ENCODE data around the gene PICK1. TPM values are rescaled to one million over a fixed set of nuclear protein-coding genes. Genes with fewer than 3 reads are reported as not detected.
"Not testable (repeated sequence)": the region's sequence is repeated elsewhere in the genome, so short reads cannot be mapped to it uniquely, and the experiment has no call there.

PICK1 gene
- total and polyA plus RNA-seq, 4 donors: 5.8 to 25.8 (median 13.1) TPM

DNA sequence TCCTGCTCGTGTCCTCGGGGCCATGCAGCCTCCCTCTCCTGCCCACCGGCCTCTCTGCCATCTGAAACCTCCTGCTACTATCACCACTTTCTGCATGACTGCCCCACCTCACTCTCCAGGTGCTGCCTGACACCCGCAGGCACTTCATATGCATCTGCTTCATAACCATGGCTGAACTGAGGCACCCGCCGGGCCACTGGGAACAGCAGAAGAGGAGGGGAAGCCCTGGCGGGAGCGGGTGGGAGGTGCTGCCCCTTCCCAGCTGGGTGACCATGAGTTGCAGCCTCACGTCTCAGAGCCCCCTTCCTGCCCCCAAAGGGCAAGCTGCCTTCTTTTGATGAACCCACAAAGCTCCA is 21.7 kb upstream of the PICK1 start:
- no peaks in the 10 kb centered on the region for H3K9me3 ChIP-seq (ENCODE audit: control insufficient read depth in 4 of 4, low read length in 3 of 4)
- 89% methylated on average over 9 of the region's 9 CpGs for WGBS
- TF ChIP-seq YY1 (IDR thresholded peaks at IDR 0.05) (no peak), RXRA (IDR thresholded peaks at IDR 0.05) (no peak), HNF4A (conservative IDR thresholded peaks at IDR 0.05) (no peak), GABPA (IDR thresholded peaks at IDR 0.05 in 1 of 2, conservative IDR thresholded peaks at IDR 0.05 in 1 of 2) (no peak), FOXA1 (IDR thresholded peaks at IDR 0.05) (no peak), RAD21 (IDR thresholded peaks at IDR 0.05) (no peak), FOXA2 (IDR thresholded peaks at IDR 0.05) (no peak), ZBTB33 (IDR thresholded peaks at IDR 0.05) (no peak)
- peaks cover 0 to 4% (median under 1%) of the 10 kb centered on the region in 4 donors for H3K4me1 ChIP-seq (ENCODE audit: control insufficient read depth in 4 of 4, insufficient read depth in 4 of 4, low read length in 3 of 4)
- H3K27ac ChIP-seq (ENCODE audit: low read depth in 1 of 2, low read length in 2 of 2): no peak overlapping the region
- no peaks in the 10 kb centered on the region for H3K27me3 ChIP-seq (ENCODE audit: control insufficient read depth in 4 of 4, insufficient read depth in 4 of 4, low read length in 3 of 4)
- no peak overlapping the region for H3K4me3 ChIP-seq (ENCODE audit: low read depth in 1 of 3, low read length in 3 of 3)
- H3K9ac ChIP-seq (ENCODE audit: low read depth in 1 of 2, low read length in 2 of 2): no peak overlapping the region
- no peaks in the 10 kb centered on the region for H3K36me3 ChIP-seq (ENCODE audit: control insufficient read depth in 4 of 4, insufficient read depth in 3 of 4, low read depth in 1 of 4, low read length in 3 of 4)
- no peak for DNase-seq (ENCODE audit: low spot score)

DNA sequence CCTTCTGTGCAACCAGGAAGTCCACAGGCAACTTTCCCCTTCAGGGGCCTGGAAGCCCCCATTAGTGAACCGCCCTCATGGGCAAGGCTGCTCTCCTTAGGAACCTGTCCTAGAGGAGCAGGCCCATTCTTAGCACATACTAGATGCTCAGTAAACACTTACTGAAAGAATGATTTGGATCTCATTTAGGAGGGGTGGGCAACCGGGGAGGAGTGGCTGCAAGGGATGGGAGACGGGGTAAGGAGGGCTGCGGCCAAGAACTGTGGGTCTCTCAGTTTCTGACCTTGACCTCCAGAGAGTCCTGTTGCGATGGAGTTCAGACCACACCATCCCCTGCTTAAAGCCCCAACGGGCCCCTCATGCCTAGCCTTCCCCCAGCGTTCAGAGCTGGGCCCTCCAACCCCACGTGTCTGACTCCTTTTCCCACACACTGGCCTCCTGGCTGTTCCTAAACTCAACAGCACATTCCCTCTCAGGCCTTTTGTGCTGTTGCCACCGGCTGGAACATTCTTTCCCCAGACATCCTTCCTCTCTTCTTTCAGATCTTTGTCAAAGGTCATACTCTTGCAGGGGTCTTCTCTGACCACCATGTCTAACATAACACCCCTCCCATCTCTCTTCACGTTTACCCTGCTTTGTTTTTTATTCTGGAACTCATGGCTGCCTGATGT is 20.7 kb upstream of the PICK1 start:
- no peaks in the 10 kb centered on the region for H3K9me3 ChIP-seq (ENCODE audit: control insufficient read depth in 4 of 4, low read length in 3 of 4)
- 86% methylated on average over 10 of the region's 10 CpGs for WGBS
- no peak for DNase-seq (ENCODE audit: low spot score)
- no peaks in the 10 kb centered on the region for H3K36me3 ChIP-seq (ENCODE audit: control insufficient read depth in 4 of 4, insufficient read depth in 3 of 4, low read depth in 1 of 4, low read length in 3 of 4)
- TF ChIP-seq NR2F2 (IDR thresholded peaks at IDR 0.05): no peak
- TF ChIP-seq MAX (IDR thresholded peaks at IDR 0.05): no peak
- no peak for TF ChIP-seq ATF3 (IDR thresholded peaks at IDR 0.05)
- no peak for TF ChIP-seq EGR1 (IDR thresholded peaks at IDR 0.05; ENCODE audit: low read depth in 2 of 2)
- TF ChIP-seq, protein P1, sequence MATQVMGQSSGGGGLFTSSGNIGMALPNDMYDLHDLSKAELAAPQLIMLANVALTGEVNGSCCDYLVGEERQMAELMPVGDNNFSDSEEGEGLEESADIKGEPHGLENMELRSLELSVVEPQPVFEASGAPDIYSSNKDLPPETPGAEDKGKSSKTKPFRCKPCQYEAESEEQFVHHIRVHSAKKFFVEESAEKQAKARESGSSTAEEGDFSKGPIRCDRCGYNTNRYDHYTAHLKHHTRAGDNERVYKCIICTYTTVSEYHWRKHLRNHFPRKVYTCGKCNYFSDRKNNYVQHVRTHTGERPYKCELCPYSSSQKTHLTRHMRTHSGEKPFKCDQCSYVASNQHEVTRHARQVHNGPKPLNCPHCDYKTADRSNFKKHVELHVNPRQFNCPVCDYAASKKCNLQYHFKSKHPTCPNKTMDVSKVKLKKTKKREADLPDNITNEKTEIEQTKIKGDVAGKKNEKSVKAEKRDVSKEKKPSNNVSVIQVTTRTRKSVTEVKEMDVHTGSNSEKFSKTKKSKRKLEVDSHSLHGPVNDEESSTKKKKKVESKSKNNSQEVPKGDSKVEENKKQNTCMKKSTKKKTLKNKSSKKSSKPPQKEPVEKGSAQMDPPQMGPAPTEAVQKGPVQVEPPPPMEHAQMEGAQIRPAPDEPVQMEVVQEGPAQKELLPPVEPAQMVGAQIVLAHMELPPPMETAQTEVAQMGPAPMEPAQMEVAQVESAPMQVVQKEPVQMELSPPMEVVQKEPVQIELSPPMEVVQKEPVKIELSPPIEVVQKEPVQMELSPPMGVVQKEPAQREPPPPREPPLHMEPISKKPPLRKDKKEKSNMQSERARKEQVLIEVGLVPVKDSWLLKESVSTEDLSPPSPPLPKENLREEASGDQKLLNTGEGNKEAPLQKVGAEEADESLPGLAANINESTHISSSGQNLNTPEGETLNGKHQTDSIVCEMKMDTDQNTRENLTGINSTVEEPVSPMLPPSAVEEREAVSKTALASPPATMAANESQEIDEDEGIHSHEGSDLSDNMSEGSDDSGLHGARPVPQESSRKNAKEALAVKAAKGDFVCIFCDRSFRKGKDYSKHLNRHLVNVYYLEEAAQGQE (IDR thresholded peaks at IDR 0.05): no peak
- no peak for TF ChIP-seq FOXA1 (IDR thresholded peaks at IDR 0.05)
- H3K4me1 ChIP-seq (ENCODE audit: control insufficient read depth in 4 of 4, insufficient read depth in 4 of 4, low read length in 3 of 4): peaks cover 0 to 4% (median under 1%) of the 10 kb centered on the region in 4 donors
- H3K9ac ChIP-seq (ENCODE audit: low read depth in 1 of 2, low read length in 2 of 2): no peak overlapping the region
- no peak overlapping the region for H3K4me3 ChIP-seq (ENCODE audit: low read depth in 1 of 3, low read length in 3 of 3)
- H3K27ac ChIP-seq (ENCODE audit: low read depth in 1 of 2, low read length in 2 of 2): no peak overlapping the region
- H3K27me3 ChIP-seq (ENCODE audit: control insufficient read depth in 4 of 4, insufficient read depth in 4 of 4, low read length in 3 of 4): no peaks in the 10 kb centered on the region

DNA sequence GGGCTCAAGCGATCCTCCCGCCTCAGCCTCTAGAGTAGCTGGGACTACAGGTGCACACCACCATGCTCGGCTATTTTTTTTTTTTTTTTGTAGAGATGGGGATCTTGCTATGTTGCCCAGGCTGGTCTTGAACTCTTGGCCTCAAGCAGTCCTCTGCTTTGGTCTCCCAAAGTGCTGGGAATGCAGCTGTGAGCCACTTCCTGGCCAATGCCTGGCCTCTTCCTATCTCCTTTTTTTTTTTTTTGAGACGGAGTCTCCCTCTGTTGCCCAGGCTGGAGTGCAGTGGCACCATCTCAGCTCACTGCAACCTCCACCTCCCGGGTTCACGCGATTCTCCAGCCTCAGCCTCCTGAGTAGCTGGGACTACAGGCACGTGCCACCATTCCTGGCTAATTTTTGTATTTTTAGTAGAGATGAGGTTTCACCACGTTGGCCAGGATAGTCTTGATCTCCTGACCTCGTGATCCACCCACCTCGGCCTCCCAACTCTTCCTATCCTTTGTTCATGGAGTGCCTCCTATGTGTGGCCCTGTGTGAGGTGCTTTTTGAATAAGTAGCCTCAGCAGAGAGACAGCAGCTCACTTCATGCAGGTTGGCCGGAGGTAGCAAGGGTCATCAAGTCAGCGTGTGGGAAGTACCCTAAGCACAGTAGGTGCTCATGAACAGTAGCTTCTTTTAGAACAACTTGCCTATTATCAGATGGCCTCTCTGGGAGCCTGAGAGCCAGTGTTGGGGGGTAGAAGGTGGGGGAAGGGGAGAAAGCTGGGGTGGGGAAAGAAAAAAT is 19.6 kb upstream of the PICK1 start:
- H3K9me3 ChIP-seq (ENCODE audit: control insufficient read depth in 4 of 4, low read length in 3 of 4); H3K36me3 ChIP-seq (ENCODE audit: control insufficient read depth in 4 of 4, insufficient read depth in 3 of 4, low read depth in 1 of 4, low read length in 3 of 4); H3K27me3 ChIP-seq (ENCODE audit: control insufficient read depth in 4 of 4, insufficient read depth in 4 of 4, low read length in 3 of 4); H3K4me3 ChIP-seq (ENCODE audit: low read depth in 1 of 3, low read length in 3 of 3); H3K4me1 ChIP-seq (ENCODE audit: control insufficient read depth in 4 of 4, insufficient read depth in 4 of 4, low read length in 3 of 4); DNase-seq (ENCODE audit: low spot score); H3K9ac ChIP-seq (ENCODE audit: low read depth in 1 of 2, low read length in 2 of 2); H3K27ac ChIP-seq (ENCODE audit: low read depth in 1 of 2, low read length in 2 of 2): not testable (repeated sequence)
- 88% methylated on average over 13 of the region's 13 CpGs for WGBS

Data from liver (tissue), 9 donors.